Ovary (tissue), 9 donors: ENCODE data around the gene KCNQ5. TPM values are rescaled to one million over a fixed set of nuclear protein-coding genes. Genes with fewer than 3 reads are reported as not detected.
"Not testable (repeated sequence)": the region's sequence is repeated elsewhere in the genome, so short reads cannot be mapped to it uniquely, and the experiment has no call there.

Experiments used
- DNase-seq, 5 donors: peaks; one replicate each; pipeline ENCODE4 v3.0.0-alpha.2; 2019 to 2020
- H3K27ac ChIP-seq, 2 donors: fragments of 200-600 bp; one replicate each; pipeline versions ENCODE4 v1.5.1 to v1.8.0; 2019 to 2022
- H3K27me3 ChIP-seq: fragments of 200-600 bp; one replicate; pipeline ENCODE4 v1.8.0; 2022
- H3K36me3 ChIP-seq: fragments of 200-600 bp; sonication (generic); one replicate; pipeline ENCODE4 v1.5.1; 2019
- H3K4me1 ChIP-seq: one replicate; pipeline ENCODE4 v1.8.1; 2013; ENCODE audit warnings: mild to moderate bottlenecking, moderate library complexity; ENCODE audit not compliant: insufficient read depth
- H3K4me3 ChIP-seq: fragments of 200-600 bp; sonication (generic); one replicate; pipeline ENCODE4 v1.5.1; 2017
- H3K9me3 ChIP-seq, 2 donors: fragments of 200-600 bp in 1 of 2; sonication (generic) in 1 of 2; one replicate each; pipeline versions ENCODE4 v1.5.1 to v1.8.1; 2013 to 2019; ENCODE audit warnings: mild to moderate bottlenecking in 1 of 2, moderate library complexity in 1 of 2
- EP300 ChIP-seq: sonication (generic); formaldehyde crosslinking; IDR thresholded peaks from one replicate; pipeline ENCODE4 v1.6.1; 2017; ENCODE audit warnings: antibody characterized with exemption
- POLR2A ChIP-seq: fragments of 450-650 bp; IDR thresholded peaks from one replicate; pipeline ENCODE4 v1.6.1; 2017; ENCODE audit warnings: antibody characterized with exemption, mild to moderate bottlenecking, moderate library complexity
- WGBS, 3 donors: extraction: QIAGEN DNeasy Blood & Tissue Kit in 1 of 3; methylation state at CpG; one replicate each; pipeline versions ENCODE4 v1.1.5 to v1.1.7; 2013 to 2017; 5-methylcytosine and 5-hydroxymethylcytosine counted together
- intact Hi-C, 4 donors: fragments of 100-400 bp; cut with DNase I; formaldehyde crosslinking; loops; one replicate each; pipeline versions ENCODE4 v1.11.0 to v1.15.1; 2022 to 2023
- polyA plus RNA-seq, 2 donors: library from polyadenylated mRNA; stranded (reverse); fragments of 200-250 nt in 1 of 2; fragments of 350-450 nt in 1 of 2; fragmentation: Illumina TruSeq in 1 of 2; extraction: RNeasy Lipid Tissue Mini Kit (QIAGEN cat#74804) in 1 of 2; gene quantifications; one replicate each; pipeline ENCODE4 v1.2.3, GENCODE V29; 2013 to 2014
- total RNA-seq, 7 donors: library from RNA; depleted of rRNA in 2 of 7; stranded (reverse); fragments of >200 nt in 2 of 7; fragmentation: NEBNext Ultra II Directional in 3 of 7; extraction: Animal tissue kit (Norgen Biotek cat#: 25700) in 3 of 7; gene quantifications; one replicate each; pipeline versions ENCODE4 v1.1.0 to v1.2.4, GENCODE V29; 2016 to 2023
- TF ChIP-seq, protein P1 (sequence below), 3 donors: fragments of 450-650 bp in 2 of 3; fragments of 200-600 bp in 1 of 3; IDR thresholded peaks; one replicate each; pipeline versions ENCODE4 v1.5.1 to v1.8.0; 2016 to 2022; ENCODE audit warnings: antibody characterized with exemption in 3 of 3, mild to moderate bottlenecking in 1 of 3
- donor health status: DM: no; HTN: no; CAD: no; lungs with moderate emphysema.
- donor health status: DM: no; HTN: no; CAD: no.
- donor health status: Bipolar disorder and iron deficiency.
- donor health status: DM: yes; HTN: yes; CAD: no.
- donor health status: DM: no; HTN: no; CAD: no.
- donor health status: DM: yes; HTN: yes; CAD: no.

Gene KCNQ5
- total and polyA plus RNA-seq, 9 donors = 0.02 to 0.80 (median 0.15) TPM; not detected in 2

DNA sequence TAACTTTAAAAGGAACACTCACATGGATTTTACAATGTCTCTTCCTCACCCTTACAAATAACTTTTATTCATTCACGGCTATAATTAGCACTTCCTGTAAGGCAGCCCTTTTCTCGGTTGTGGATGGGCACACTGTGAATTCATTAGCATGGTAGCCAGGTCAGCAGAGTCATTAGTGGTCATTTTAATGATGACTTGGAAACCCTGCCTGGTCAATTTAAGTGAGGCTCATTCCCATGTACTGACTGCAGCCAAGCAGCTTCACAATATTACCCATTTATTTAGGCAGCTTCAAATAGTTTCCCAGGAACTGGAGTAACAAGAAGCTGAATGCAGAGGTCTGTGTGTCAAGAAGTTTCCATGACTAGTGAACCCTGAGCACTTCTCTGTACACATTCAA lies 354.6 kb downstream of the KCNQ5 start:
- Histone ChIP-seq H3K9me3 (no peaks in the 10 kb centered on the region), H3K4me3 (no peak overlapping the region), H3K27ac (no peak overlapping the region), H3K4me1 (no peaks in the 10 kb centered on the region), H3K36me3 (no peaks in the 10 kb centered on the region), H3K27me3 (no peaks in the 10 kb centered on the region)
- 28 to 36% (median 29%) methylated on average over 2 of the region's 2 CpGs for WGBS, 3 donors
- no peak for TF ChIP-seq POLR2A
- TF ChIP-seq, protein P1, sequence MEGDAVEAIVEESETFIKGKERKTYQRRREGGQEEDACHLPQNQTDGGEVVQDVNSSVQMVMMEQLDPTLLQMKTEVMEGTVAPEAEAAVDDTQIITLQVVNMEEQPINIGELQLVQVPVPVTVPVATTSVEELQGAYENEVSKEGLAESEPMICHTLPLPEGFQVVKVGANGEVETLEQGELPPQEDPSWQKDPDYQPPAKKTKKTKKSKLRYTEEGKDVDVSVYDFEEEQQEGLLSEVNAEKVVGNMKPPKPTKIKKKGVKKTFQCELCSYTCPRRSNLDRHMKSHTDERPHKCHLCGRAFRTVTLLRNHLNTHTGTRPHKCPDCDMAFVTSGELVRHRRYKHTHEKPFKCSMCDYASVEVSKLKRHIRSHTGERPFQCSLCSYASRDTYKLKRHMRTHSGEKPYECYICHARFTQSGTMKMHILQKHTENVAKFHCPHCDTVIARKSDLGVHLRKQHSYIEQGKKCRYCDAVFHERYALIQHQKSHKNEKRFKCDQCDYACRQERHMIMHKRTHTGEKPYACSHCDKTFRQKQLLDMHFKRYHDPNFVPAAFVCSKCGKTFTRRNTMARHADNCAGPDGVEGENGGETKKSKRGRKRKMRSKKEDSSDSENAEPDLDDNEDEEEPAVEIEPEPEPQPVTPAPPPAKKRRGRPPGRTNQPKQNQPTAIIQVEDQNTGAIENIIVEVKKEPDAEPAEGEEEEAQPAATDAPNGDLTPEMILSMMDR (IDR thresholded peaks at IDR 0.05) = no peak
- TF ChIP-seq EP300 = no peak
- DNase-seq = no peak
- intact Hi-C loops = no loop called here

DNA sequence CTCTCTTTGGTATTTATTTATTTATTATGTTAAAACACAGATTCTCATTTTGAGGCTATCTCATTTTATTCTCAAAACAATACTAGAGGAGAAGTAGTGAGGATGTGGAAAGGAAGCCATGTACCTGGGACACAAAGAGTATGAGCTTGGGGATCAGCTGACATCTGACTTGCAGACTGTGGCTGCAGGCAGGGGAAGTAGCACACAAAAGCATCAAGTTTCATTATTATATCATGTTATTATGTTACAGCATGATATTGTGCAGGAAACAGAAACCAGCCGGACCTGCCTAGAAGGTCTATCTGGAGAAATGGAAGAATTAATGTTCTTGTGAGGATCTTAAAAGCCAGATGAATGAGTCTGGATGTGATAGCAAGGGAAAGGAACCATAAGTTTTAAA lies 355.2 kb downstream of the KCNQ5 start:
- no peak overlapping the region for H3K27ac ChIP-seq
- H3K4me3 ChIP-seq = no peak overlapping the region
- intact Hi-C loops = no loop called here
- no peaks in the 10 kb centered on the region for H3K4me1 ChIP-seq
- no peaks in the 10 kb centered on the region for H3K36me3 ChIP-seq
- no peaks in the 10 kb centered on the region for H3K27me3 ChIP-seq
- DNase-seq = no peak
- WGBS, 3 donors = 33 to 45% (median 34%) methylated on average over 1 of the region's 1 CpG
- no peaks in the 10 kb centered on the region for H3K9me3 ChIP-seq
- TF ChIP-seq, protein P1 (IDR thresholded peaks at IDR 0.05) = no peak
- TF ChIP-seq POLR2A (no peak), EP300 (no peak)

DNA sequence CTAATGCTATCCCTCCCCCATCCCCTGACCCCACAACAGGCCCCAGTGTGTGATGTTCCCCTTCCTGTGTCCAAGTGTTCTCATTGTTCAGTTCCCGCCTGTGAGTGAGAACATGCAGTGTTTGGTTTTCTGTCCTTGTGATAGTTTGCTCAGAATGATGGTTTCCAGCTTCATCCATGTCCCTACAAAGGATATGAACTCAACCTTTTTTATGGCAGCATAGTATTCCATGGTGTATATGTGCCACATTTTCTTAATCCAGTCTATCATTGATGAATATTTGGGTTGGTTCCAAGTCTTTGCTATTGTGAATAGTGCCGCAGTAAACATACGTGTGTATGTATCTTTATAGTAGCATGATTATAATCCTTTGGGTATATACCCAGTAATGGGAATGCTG lies 356.9 kb downstream of the KCNQ5 start:
- 94 to 99% (median 97%) methylated on average over 3 of the region's 3 CpGs for whole genome bisulfite sequencing, 3 donors

DNA sequence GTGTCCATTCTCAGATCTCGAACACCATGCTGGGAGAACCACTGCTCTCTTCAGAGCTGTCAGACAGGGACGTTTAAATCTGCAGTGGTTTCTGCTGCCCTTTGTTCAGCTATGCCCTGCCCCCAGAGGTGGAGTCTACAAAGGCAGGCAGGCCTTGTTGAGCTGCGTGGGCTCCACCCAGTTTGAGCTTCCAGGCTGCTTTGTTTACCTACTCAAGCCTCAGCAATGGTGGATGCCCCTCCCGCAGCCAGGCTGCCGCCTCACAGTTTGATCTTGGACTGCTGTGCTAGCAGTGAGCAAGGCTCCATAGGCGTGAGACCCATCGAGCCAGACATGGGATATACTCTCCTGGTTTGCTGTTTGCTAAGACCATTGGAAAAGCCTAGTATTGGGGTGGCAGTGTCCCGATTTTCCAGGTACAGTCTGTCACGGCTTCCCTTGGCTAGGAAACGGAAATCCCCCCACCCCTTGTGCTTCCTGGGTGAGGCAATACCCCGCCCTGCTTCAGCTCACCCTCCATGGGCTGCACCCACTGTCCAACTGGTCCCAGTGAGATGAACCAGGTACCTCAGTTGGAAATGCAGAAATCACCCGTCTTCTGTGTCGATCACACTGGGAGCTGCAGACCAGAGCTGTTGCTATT lies 362.4 kb downstream of the KCNQ5 start:
- DNase-seq, H3K9me3 ChIP-seq, H3K4me3 ChIP-seq, intact Hi-C loops, H3K36me3 ChIP-seq, H3K4me1 ChIP-seq, H3K27ac ChIP-seq, H3K27me3 ChIP-seq: not testable (repeated sequence)
- 81 to 88% (median 81%) methylated on average over 13 of the region's 13 CpGs for WGBS, 3 donors

More for the DNA sequence above, 356.9 kb downstream of the KCNQ5 start:
- H3K4me3 ChIP-seq, H3K36me3 ChIP-seq, H3K9me3 ChIP-seq, intact Hi-C loops, H3K27me3 ChIP-seq, DNase-seq, H3K4me1 ChIP-seq, H3K27ac ChIP-seq: not testable (repeated sequence)

DNA sequence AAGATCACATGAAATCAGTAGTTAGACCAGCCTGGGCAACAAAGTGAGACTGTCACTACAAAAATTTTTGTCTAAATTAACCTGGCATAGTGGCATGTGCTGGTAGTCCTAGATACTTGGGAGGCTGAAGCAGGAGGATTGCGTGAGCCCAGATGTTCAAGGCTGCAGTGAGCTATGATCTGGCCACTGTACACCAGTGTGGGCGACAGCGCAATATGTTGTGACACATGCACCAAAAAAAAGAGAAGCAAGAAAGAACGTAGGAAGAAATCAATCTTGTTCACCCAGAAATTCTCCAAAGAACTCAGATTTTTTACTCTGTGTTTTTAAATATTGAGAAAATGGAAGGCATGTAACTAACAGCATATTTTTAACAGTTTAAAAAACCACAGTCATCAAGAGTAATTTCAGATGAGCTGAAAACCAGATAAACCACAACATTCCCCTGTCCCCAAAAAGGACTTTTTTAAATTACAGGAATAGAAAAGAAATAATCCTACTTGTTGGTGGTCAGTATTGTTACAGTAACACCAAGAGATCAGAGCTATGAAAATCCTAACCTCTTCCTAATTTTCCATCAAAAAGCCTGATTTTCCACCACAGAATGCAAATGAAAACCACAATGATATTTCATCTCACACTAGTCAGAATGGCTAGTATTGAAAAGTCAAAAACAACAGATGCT lies 363.3 kb downstream of the KCNQ5 start:
- Histone ChIP-seq H3K27me3 (no peaks in the 10 kb centered on the region), H3K36me3 (no peaks in the 10 kb centered on the region), H3K27ac (no peak overlapping the region), H3K9me3 (no peaks in the 10 kb centered on the region), H3K4me3 (no peak overlapping the region), H3K4me1 (no peaks in the 10 kb centered on the region)
- TF ChIP-seq POLR2A (no peak), EP300 (no peak)
- TF ChIP-seq, protein P1 (IDR thresholded peaks at IDR 0.05) = no peak
- intact Hi-C loops = no loop called here
- 73 to 82% (median 78%) methylated on average over 4 of the region's 4 CpGs for WGBS, 3 donors
- DNase-seq = no peak
